GM21528 (cell line): Measurements from ENCODE around the gene NOS1.
"Not testable (repeated sequence)": the region's sequence is repeated elsewhere in the genome, so short reads cannot be mapped to it uniquely, and the experiment has no call there.

Source experiments
- ATAC-seq: cut with Tn5 transposase; IDR thresholded peaks from one replicate; pipeline ENCODE4 v1.9.1; 2021; ENCODE audit warnings: mild to moderate bottlenecking, moderate library complexity; ENCODE audit not compliant: unreplicated experiment, low FRiP score

The NOS1 gene

GRCh38 chr12:117214797-117215196 lies 146.6 kb downstream of the NOS1 start:
- ATAC-seq, result no peak

- ATAC-seq, result no peak
Measured at GRCh38 chr12:117213295-117213808, 148.1 kb downstream of the NOS1 start.

- ATAC-seq, result no peak
Measured at GRCh38 chr12:117212563-117213190, 148.7 kb downstream of the NOS1 start.

GRCh38 chr12:117210266-117210918 lies 151.0 kb downstream of the NOS1 start:
- ATAC-seq, result no peak

- no peak for ATAC-seq
Measured at GRCh38 chr12:117209626-117210025, 151.8 kb downstream of the NOS1 start.

GRCh38 chr12:117208811-117209455 lies 152.5 kb downstream of the NOS1 start:
- ATAC-seq, result no peak

- no peak for ATAC-seq
Measured at GRCh38 chr12:117208206-117208605, 153.2 kb downstream of the NOS1 start.

GRCh38 chr12:117207675-117208074 lies 153.8 kb downstream of the NOS1 start:
- ATAC-seq, result no peak

GRCh38 chr12:117202556-117202955 lies 158.9 kb downstream of the NOS1 start:
- no peak for ATAC-seq

- no peak for ATAC-seq
Measured at GRCh38 chr12:117202033-117202432, 159.4 kb downstream of the NOS1 start.

GRCh38 chr12:117199956-117200744 lies 161.3 kb downstream of the NOS1 start:
- ATAC-seq, result not testable (repeated sequence)

- not testable (repeated sequence) for ATAC-seq
Measured at GRCh38 chr12:117196334-117196733, 165.1 kb downstream of the NOS1 start.

GRCh38 chr12:117195027-117195426 lies 166.4 kb downstream of the NOS1 start:
- ATAC-seq, result not testable (repeated sequence)

- ATAC-seq, result no peak
Measured at GRCh38 chr12:117193903-117194302, 167.5 kb downstream of the NOS1 start.

- ATAC-seq, result not testable (repeated sequence)
Measured at GRCh38 chr12:117192581-117192980, 168.8 kb downstream of the NOS1 start.

GRCh38 chr12:117192057-117192456 lies 169.4 kb downstream of the NOS1 start:
- no peak for ATAC-seq

- ATAC-seq, result peak; percentile 90
Measured at GRCh38 chr12:117190210-117190781, 171.1 kb downstream of the NOS1 start, which contains the start of gene FBXO21. Gene FBXO21, minus strand, starts transcription at chr12:117190470. Its CDS starts 14 bp downstream, at chr12:117190456.

- peak; percentile 49 for ATAC-seq
Measured at GRCh38 chr12:117189725-117190209, 171.7 kb downstream of the NOS1 start.

- ATAC-seq, result no peak
Measured at GRCh38 chr12:117188961-117189724, 172.3 kb downstream of the NOS1 start.
